H1 (cell line): ENCODE measurements around the gene NT5M. TPM values are rescaled to one million over a fixed set of nuclear protein-coding genes. Genes with fewer than 3 reads are reported as not detected.

Experiments
- CTCF ChIA-PET: fragments of 300-600 bp; sonication (Branson Sonifier 250); formaldehyde crosslinking; loops from one replicate; lab custom pipeline; 2021; ENCODE audit not compliant: partially characterized antibody; lab: Charles Lee
- POLR2A ChIA-PET: fragments of 300-600 bp; sonication (Branson Sonifier 250); formaldehyde crosslinking; loops from one replicate; lab custom pipeline; 2021; ENCODE audit warnings: inconsistent platforms; ENCODE audit not compliant: partially characterized antibody; lab: Charles Lee
- DNase-seq, 2 experiments: peaks; one replicate each; pipeline versions ENCODE4 v3.0.0 to v3.0.0-alpha.2; 2010 to 2022; ENCODE audit warnings: low spot score in 2 of 2, low read depth in 1 of 2, mixed read lengths in 1 of 2
- FAIRE-seq: peaks from 2 replicates; lab custom pipeline; 2011; peaks lifted over from hg19 to GRCh38; lab: Jason Lieb, UNC
- H2AFZ ChIP-seq: 2 replicates; pipeline ENCODE4 v1.8.1; 2012; ENCODE audit warnings: low read length, inconsistent platforms
- H2AK5ac ChIP-seq: 2 replicates; pipeline ENCODE4 v1.6.1; 2013; ENCODE audit warnings: low read depth, low read length
- H2BK120ac ChIP-seq: replicated peaks from 2 replicates; pipeline ENCODE3; 2013; ENCODE audit warnings: low read depth, low read length, inconsistent platforms
- H2BK12ac ChIP-seq: 2 replicates; pipeline ENCODE4 v1.6.1; 2013; ENCODE audit warnings: low read depth, low read length
- H2BK15ac ChIP-seq: 2 replicates; pipeline ENCODE4 v1.6.1; 2013; ENCODE audit warnings: low read length
- H2BK20ac ChIP-seq: 2 replicates; pipeline ENCODE4 v1.6.1; 2013; ENCODE audit warnings: low read length
- H2BK5ac ChIP-seq: 2 replicates; pipeline ENCODE4 v1.6.1; 2013; ENCODE audit warnings: low read depth, low read length
- H3K14ac ChIP-seq: 2 replicates; pipeline ENCODE4 v1.6.1; 2013; ENCODE audit warnings: inconsistent platforms; ENCODE audit not compliant: insufficient read length
- H3K18ac ChIP-seq: 2 replicates; pipeline ENCODE4 v1.6.1; 2013; ENCODE audit warnings: low read length; ENCODE audit errors: extremely low read depth
- H3K23ac ChIP-seq: 2 replicates; pipeline ENCODE4 v1.6.1; 2013; ENCODE audit warnings: inconsistent platforms; ENCODE audit not compliant: insufficient read length
- H3K23me2 ChIP-seq: 2 replicates; pipeline ENCODE4 v1.6.1; 2013; ENCODE audit warnings: low read depth, low read length
- H3K27ac ChIP-seq: 2 replicates; pipeline ENCODE4 v1.6.1; 2011; ENCODE audit warnings: low read depth, low read length, inconsistent platforms
- H3K27me3 ChIP-seq, 4 experiments: replicated peaks in 1 of 4; 1 replicate in 1 of 4; 2 replicates in 3 of 4; pipeline versions ENCODE4 v1.6.1 to v1.8.1; 2011 to 2013; ENCODE audit warnings: low read length in 3 of 4, mild to moderate bottlenecking in 3 of 4, inconsistent platforms in 2 of 4, mixed read lengths in 2 of 4, moderate library complexity in 1 of 4; ENCODE audit not compliant: control insufficient read depth in 3 of 4, insufficient read depth in 3 of 4; ENCODE audit errors: extremely low read depth in 1 of 4
- H3K36me3 ChIP-seq, 4 experiments: 2 replicates each; pipeline versions ENCODE4 v1.6.1 to v1.8.1; 2011 to 2013; ENCODE audit warnings: mild to moderate bottlenecking in 4 of 4, low read length in 3 of 4, moderate library complexity in 2 of 4, control low read depth in 1 of 4, inconsistent platforms in 1 of 4; ENCODE audit not compliant: insufficient read depth in 4 of 4, control insufficient read depth in 2 of 4
- H3K4ac ChIP-seq: replicated peaks from 2 replicates; pipeline ENCODE3; 2013; ENCODE audit warnings: low read length, low read depth, mixed read lengths, inconsistent platforms; ENCODE audit not compliant: insufficient read length
- H3K4me1 ChIP-seq, 4 experiments: replicated peaks in 1 of 4; 1 replicate in 1 of 4; 2 replicates in 3 of 4; pipeline versions ENCODE4 v1.6.1 to v1.8.1; 2011 to 2013; ENCODE audit warnings: low read length in 3 of 4, inconsistent platforms in 2 of 4, mixed read lengths in 1 of 4; ENCODE audit not compliant: insufficient read depth in 4 of 4, control insufficient read depth in 3 of 4
- H3K4me2 ChIP-seq, 2 experiments: 2 replicates each; pipeline versions ENCODE4 v1.6.1 to v1.8.1; 2011 to 2013; ENCODE audit warnings: low read depth in 2 of 2, low read length in 2 of 2, control low read depth in 1 of 2, inconsistent platforms in 1 of 2, mild to moderate bottlenecking in 1 of 2; ENCODE audit not compliant: insufficient read depth in 1 of 2
- H3K4me3 ChIP-seq, 4 experiments: fragments of 200-600, 300-600 bp in 1 of 4; sonication (generic), shearing (Covaris generic), sonication (Bioruptor Twin) in 1 of 4; 2 replicates each; pipeline versions ENCODE4 v1.5.1 to v1.8.1; 2011 to 2016; ENCODE audit warnings: low read length in 4 of 4, low read depth in 3 of 4, control low read depth in 2 of 4, inconsistent platforms in 2 of 4, mild to moderate bottlenecking in 2 of 4, mixed read lengths in 1 of 4, moderate library complexity in 1 of 4; ENCODE audit not compliant: insufficient read depth in 2 of 4; ENCODE audit errors: extremely low read depth in 1 of 4
- H3K56ac ChIP-seq: replicated peaks from 2 replicates; pipeline ENCODE3; 2013; ENCODE audit warnings: low read depth, mild to moderate bottlenecking, mixed read lengths, low read length, inconsistent platforms; ENCODE audit not compliant: insufficient read length
- H3K79me1 ChIP-seq: 2 replicates; pipeline ENCODE4 v1.6.1; 2013; ENCODE audit warnings: low read depth, low read length, control low read depth
- H3K79me2 ChIP-seq, 2 experiments: 2 replicates each; pipeline versions ENCODE4 v1.6.1 to v1.8.1; 2012 to 2013; ENCODE audit warnings: low read length in 2 of 2, mild to moderate bottlenecking in 2 of 2, inconsistent platforms in 1 of 2; ENCODE audit not compliant: insufficient read depth in 2 of 2, control insufficient read depth in 1 of 2
- H3K9ac ChIP-seq, 4 experiments: replicated peaks in 1 of 4; 1 replicate in 1 of 4; 2 replicates in 3 of 4; pipeline versions ENCODE4 v1.6.1 to v1.8.1; 2011 to 2013; ENCODE audit warnings: low read depth in 3 of 4, low read length in 3 of 4, control low read depth in 2 of 4, mild to moderate bottlenecking in 2 of 4, moderate library complexity in 2 of 4, inconsistent platforms in 1 of 4; ENCODE audit errors: extremely low read depth in 1 of 4
- H3K9me3 ChIP-seq, 2 experiments: 2 replicates each; pipeline versions ENCODE4 v1.6.1 to v1.8.1; 2012 to 2013; ENCODE audit warnings: mild to moderate bottlenecking in 2 of 2, moderate library complexity in 2 of 2, control low read depth in 1 of 2, inconsistent platforms in 1 of 2, low read depth in 1 of 2, low read length in 1 of 2, mixed read lengths in 1 of 2; ENCODE audit not compliant: insufficient read depth in 2 of 2
- H4K20me1 ChIP-seq, 2 experiments: replicated peaks in 1 of 2; 2 replicates each; pipeline versions ENCODE3 to v1.8.1; 2011 to 2013; ENCODE audit warnings: inconsistent platforms in 2 of 2, low read length in 2 of 2, mild to moderate bottlenecking in 1 of 2; ENCODE audit not compliant: insufficient read depth in 2 of 2, control insufficient read depth in 1 of 2
- H4K5ac ChIP-seq: 2 replicates; pipeline ENCODE4 v1.6.1; 2013; ENCODE audit warnings: low read length, low read depth, mixed read lengths, inconsistent platforms; ENCODE audit not compliant: insufficient read length
- H4K8ac ChIP-seq: 2 replicates; pipeline ENCODE4 v1.8.0; 2013; ENCODE audit warnings: mild to moderate bottlenecking, moderate library complexity, low read length, inconsistent platforms; ENCODE audit not compliant: insufficient read depth; ENCODE audit errors: extremely low read depth
- H4K91ac ChIP-seq: replicated peaks from 2 replicates; pipeline ENCODE3; 2013; ENCODE audit warnings: low read length, mixed read lengths, inconsistent platforms; ENCODE audit not compliant: insufficient read length
- CBX5 ChIP-seq: fragments of 300-800, 300-1000 bp; sonication (generic); IDR thresholded peaks from 2 replicates; pipeline ENCODE4 v1.7.1; 2016; ENCODE audit warnings: antibody characterized with exemption, low read length, low read depth
- FOSL1 ChIP-seq: IDR thresholded peaks from 2 replicates; pipeline ENCODE4 v1.6.1; 2011; ENCODE audit warnings: mild to moderate bottlenecking, low read depth, low read length, moderate library complexity; ENCODE audit not compliant: insufficient read depth
- KDM4A ChIP-seq: IDR thresholded peaks from one replicate; pipeline ENCODE4 v1.7.1; 2012; ENCODE audit warnings: low read depth, mild to moderate bottlenecking, moderate library complexity, low read length, inconsistent platforms; ENCODE audit not compliant: severe bottlenecking
- WGBS, 2 experiments: shearing (Covaris generic) in 1 of 2; methylation state at CpG; one replicate each; pipeline versions ENCODE4 v1.1.6 to v1.1.7; 2013 to 2015; ENCODE audit warnings: low lambda C conversion rate in 2 of 2, mixed read lengths in 2 of 2, inconsistent platforms in 1 of 2, low coverage in 1 of 2, missing lambda C conversion rate in 1 of 2; ENCODE audit not compliant: insufficient replicate concordance in 2 of 2, insufficient coverage in 1 of 2, insufficient read length in 1 of 2; ENCODE audit errors: extremely low coverage in 1 of 2, missing lambda C conversion rate in 1 of 2; 5-methylcytosine and 5-hydroxymethylcytosine counted together
- polyA plus RNA-seq, 7 experiments: library from polyadenylated mRNA; depleted of rRNA in 3 of 7; stranded (reverse) in 5 of 7; unstranded in 2 of 7; fragments of >200 nt in 5 of 7; fragments of 200-250 nt in 2 of 7; gene quantifications; 1 replicate in 5 of 7; 2 replicates in 1 of 7; 4 replicates in 1 of 7; pipeline versions ENCODE4 v1.2.1 to v1.2.3, GENCODE V29; 2011 to 2013; ENCODE audit warnings: missing spikeins in 2 of 7, mixed read lengths in 2 of 7
- total RNA-seq: library from RNA; stranded (reverse); fragmentation: NEBNext Ultra II Directional; extraction: Animal tissue kit (Norgen Biotek cat#: 25700); gene quantifications from 2 replicates; pipeline ENCODE4 v1.2.1, GENCODE V29; 2021

NT5M gene
- total and polyA plus RNA-seq, 2 of the 8 experiments (the other 6 are each of a cell fraction or from before 2014, with no cell fraction given), result 7.6 to 18.2 TPM

DNA sequence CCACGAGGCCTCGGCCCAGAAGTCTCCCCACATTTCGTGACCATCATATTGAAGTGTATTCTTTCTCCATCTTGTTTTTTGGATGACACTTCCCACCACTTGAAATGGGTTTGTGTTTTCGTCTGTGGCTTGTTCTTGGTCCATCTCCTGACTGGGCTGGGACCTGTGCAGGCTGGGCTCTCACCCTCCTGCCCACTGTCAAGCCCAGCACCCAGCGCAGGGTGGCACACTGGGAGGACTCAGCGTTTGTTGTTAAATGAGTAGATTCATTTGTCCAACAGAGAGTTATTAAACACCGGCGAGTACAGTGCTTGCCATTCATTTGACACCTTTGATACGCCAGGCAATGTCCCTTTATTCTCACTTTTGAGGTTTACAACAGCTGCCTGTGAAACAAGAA lies 22.6 kb downstream of the NT5M start:
- no peak for FAIRE-seq

More for the DNA sequence above, 22.6 kb downstream of the NT5M start:
- no peak overlapping the region for H2BK5ac ChIP-seq
- H3K9me3 ChIP-seq, result no peaks in the 10 kb centered on the region
- H3K9ac ChIP-seq, result no peak overlapping the region
- H2BK120ac ChIP-seq, result no peak overlapping the region
- no peak overlapping the region for H3K4ac ChIP-seq
- H3K23me2 ChIP-seq, result no peaks in the 10 kb centered on the region
- no peaks in the 10 kb centered on the region for H3K27me3 ChIP-seq
- ChIA-PET CTCF (interaction anchor here (1.4 to 1.9 kb wide), 2 partner anchors 8 to 12 kb away, joined by 3 to 5 read pairs; no protein-coding TSS in a partner anchor), POLR2A (no interaction called here)
- H3K56ac ChIP-seq, result no peak overlapping the region
- 88% methylated on average over 9 of the region's 9 CpGs; no CpG with 5 or more reads in 1 of the 2 experiments for WGBS, 2 experiments
- H3K4me1 ChIP-seq, result no peaks in the 10 kb centered on the region
- H2BK12ac ChIP-seq, result no peak overlapping the region
- H3K79me2 ChIP-seq, result no peaks in the 10 kb centered on the region
- no peak overlapping the region for H3K23ac ChIP-seq
- H2AK5ac ChIP-seq, result no peak overlapping the region
- H4K8ac ChIP-seq, result no peak overlapping the region
- H3K18ac ChIP-seq, result no peak overlapping the region
- H3K4me2 ChIP-seq, result no peak overlapping the region
- no peak overlapping the region for H3K27ac ChIP-seq
- H3K14ac ChIP-seq, result no peak overlapping the region
- TF ChIP-seq FOSL1, result no peak
- TF ChIP-seq KDM4A, result no peak
- TF ChIP-seq CBX5, result no peak
- no peaks in the 10 kb centered on the region for H3K79me1 ChIP-seq
- no peak overlapping the region for H4K91ac ChIP-seq
- no peak for DNase-seq
- H2AFZ ChIP-seq, result no peak overlapping the region
- no peaks in the 10 kb centered on the region; a peak in 1 of 8 replicates for H3K36me3 ChIP-seq
- no peak overlapping the region for H2BK15ac ChIP-seq
- H3K4me3 ChIP-seq, result no peak overlapping the region
- peaks cover 0 to 3% of the 10 kb centered on the region in 2 experiments for H4K20me1 ChIP-seq
- no peak overlapping the region for H2BK20ac ChIP-seq
- no peak overlapping the region for H4K5ac ChIP-seq
